ENCODE measurements around the gene PSD2.
A peak's percentile ranks its signal among the peaks of the same experiment; 100 is the strongest.

PSD2 gene

DNA sequence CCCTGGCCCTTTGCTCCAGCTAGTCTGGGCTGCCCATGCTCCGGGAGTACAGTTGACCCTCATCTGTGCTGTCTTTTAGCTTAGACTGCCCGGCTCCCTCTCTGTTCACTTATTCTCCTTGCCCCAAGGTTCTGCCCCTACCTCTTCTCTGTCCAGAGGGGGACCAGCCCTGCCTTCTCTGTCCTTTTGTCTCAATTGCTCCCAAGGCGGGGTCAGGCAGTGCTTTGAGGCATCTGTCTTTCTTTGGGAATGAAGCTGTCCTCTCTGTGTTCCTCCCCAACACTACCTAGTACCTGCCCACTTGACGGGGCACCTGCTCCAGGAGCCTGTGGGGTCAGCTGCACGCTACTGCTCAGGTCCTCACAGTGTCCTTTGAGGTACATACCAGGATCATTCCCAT, 59.3 kb downstream of the PSD2 start:
- no peak for DNase-seq (ENCODE audit: low read depth in 2 of 2)

DNA sequence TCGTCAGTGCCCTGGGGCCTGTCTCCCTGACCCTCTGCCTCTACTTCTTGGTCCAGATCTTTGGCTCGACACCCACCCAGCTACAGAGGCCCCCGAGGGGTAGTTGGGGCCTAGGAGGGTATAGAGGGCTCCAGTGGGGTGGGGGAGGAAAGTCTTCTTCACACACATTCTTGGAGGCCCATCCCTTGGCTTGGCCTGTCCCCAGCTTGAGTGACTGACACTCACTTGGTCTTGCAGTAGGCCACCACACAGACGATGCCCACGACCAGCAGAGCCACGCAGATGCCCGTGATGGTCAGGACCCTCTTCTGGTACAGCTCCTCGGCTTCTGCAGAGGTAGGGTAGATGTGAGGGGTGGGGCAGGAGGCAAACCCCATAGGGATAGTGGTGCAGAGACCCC, 59.8 kb downstream of the PSD2 start:
- DNase-seq (ENCODE audit: low read depth in 2 of 2), result no peak

- DNase-seq (ENCODE audit: low read depth in 2 of 2), result no peak
These were observed 60.4 kb downstream of the PSD2 start for GRCh38 chr5:139855946-139856540.

DNA sequence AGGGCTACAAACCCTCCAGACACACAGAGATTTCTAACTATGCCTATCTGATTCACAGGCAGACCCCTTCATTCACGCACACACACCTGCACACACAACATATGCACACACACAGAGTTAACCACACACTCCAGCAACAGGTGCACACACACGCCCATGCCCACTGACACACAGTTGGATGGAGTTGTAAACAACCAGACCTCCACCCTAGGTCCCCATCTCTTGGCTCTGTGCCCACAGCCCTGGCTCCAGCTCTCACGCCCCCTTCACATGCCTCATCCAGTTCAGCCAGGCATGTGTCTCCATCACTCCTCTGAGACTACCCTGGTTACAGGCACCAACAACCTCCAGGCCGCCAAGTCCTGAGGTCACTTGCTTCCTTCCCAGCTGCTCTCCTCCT, 61.1 kb downstream of the PSD2 start:
- DNase-seq (ENCODE audit: low read depth in 2 of 2), result no peak

DNA sequence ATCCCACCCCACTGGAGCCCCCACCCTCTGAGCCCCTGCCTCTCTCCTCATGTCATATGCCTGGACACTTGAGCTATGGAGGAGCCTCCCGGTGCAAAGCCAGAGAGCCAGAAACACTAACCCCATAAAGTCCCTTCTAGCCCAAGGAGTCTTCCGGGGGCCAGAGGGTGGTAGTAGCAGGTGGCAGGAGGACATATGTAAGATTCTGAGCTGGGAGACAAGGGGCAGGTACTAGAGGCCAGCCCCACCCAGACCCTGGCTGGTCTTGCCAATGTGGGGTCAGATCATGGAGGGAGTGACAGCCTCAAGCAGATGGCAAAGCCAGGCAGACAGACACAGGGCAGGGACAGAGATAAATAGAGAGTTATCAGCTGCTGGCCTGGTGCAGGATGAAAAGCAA, 63.4 kb downstream of the PSD2 start:
- no peak for DNase-seq (ENCODE audit: low read depth in 2 of 2)

- no peak for DNase-seq (ENCODE audit: low read depth in 2 of 2)
These were observed 65.6 kb downstream of the PSD2 start for GRCh38 chr5:139861021-139861888.

DNA sequence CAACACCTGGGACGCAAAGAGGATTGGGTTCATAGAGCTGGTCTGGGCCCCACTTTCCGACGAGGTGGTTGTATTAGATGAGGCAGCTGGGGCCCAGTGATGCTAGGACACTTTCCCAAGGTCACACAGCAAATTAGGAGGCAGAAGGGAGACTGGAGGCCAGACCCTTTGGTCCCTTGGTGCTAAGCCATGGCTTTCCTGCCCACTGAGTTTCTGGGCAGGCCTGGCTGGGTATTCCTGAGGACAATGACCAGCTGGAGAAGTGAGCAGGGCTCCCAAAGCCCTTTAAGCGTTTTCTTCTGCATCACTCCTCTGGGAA, 66.2 kb downstream of the PSD2 start:
- no peak for DNase-seq (ENCODE audit: low read depth in 2 of 2)

GRCh38 chr5:139862313-139862712, 66.7 kb downstream of the PSD2 start:
- DNase-seq (ENCODE audit: low read depth in 2 of 2), result no peak

DNA sequence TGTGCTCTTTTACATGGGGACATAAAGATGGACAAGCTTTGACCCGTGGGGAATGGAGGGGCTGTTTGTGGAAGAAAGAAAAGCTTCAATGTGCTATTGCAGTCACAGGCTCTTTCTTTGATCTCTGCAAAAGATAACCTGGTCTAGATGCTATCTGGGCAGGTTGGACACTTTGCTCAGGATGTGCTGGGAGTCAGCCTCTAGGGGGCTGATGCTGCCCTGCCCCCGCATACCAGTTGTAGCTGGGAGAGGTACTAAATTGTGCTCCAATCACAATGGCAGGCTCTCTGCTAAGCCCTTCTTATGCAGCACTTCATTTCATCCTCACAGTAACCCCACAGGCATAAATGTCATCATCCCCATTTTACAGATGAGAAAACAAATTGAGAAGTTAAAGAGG, 67.2 kb downstream of the PSD2 start:
- DNase-seq (ENCODE audit: low read depth in 2 of 2), result no peak

DNA sequence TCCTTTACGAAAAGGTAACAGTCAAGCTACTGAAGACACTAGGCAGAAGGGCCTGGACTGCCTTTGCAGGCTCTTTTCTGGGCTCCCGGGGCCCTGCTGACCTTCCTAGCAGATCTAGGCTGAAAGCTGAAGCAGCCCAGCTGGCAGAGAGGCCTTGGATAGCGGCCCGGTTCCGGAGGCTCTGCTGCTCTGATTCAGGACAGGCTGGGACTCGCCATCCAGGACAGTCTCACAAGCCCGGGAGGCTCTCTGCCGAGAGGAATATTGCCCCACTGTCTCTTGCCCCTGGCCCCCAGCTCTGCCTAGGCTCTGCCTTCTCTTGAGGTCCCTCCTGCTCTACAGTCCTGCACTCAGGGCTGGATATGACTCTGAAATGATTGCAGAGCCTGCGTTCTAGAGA, 67.8 kb downstream of the PSD2 start:
- no peak for DNase-seq (ENCODE audit: low read depth in 2 of 2)

GRCh38 chr5:139863855-139864558, 68.4 kb downstream of the PSD2 start:
- peak; percentile 9 to 12 for DNase-seq (ENCODE audit: low read depth in 2 of 2)

- no peak for DNase-seq (ENCODE audit: low read depth in 2 of 2)
These were observed 69.3 kb downstream of the PSD2 start for GRCh38 chr5:139864716-139865483.

GRCh38 chr5:139867109-139867508, 71.5 kb downstream of the PSD2 start:
- DNase-seq (ENCODE audit: low read depth in 2 of 2), result no peak

- DNase-seq (ENCODE audit: low read depth in 2 of 2), result no peak
These were observed 72.0 kb downstream of the PSD2 start for GRCh38 chr5:139867581-139867980.

DNA sequence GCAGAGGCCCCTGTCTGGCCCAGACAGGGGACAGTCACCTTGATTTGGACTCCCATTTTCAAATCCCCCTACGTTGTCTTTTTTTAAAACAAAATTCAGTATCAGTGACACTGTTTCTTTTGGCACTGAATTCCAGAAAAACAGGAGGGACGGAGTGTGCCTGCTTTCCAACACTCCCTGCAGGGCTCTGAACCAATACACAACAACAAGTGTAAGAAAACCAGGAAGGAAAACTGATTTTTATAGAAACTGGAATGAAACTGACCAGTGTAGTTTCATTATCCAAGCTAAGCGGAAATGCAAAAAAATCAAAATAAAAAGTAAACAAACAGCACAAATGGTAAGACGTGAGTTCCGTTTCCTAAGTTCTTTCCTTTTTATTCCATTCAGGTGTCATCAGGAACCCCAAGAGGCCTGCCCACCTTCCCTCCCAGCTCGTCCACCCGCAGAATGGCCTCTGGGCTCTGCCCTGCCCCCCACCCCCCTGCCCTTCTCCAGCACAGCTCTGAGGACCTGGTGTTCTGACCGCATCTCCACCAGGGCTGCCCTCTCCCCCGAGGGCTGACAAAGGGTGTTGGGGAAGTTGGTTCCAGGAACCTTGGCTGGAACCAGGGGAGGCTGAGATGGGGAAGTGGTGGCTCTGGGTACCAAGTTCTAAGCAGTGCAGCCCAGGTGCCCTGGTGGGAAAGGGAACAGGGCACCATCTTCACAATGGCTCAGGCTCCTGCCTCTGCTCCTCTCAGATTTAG, 73.6 kb downstream of the PSD2 start:
- no peak for DNase-seq (ENCODE audit: low read depth in 2 of 2)

DNA sequence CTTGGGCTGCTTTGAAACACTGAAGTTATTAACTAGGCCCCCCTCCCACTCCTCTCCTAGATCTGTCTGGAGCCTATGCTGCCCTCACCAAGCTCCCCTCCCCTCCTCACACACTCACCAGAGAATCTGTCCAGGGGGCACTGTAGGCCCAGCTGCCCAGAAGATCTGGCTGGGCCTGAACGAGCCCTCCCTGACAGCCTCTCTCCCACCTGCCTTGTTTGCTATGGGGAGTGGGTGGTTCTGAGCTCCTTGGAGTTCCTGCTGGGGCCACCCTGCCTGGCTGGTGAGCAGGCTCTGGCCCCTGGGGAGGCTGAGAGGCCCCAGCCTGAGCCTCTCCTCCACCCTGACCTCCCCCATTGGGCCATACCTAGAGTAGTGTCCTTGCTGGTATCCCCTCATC, 75.1 kb downstream of the PSD2 start:
- DNase-seq (ENCODE audit: low read depth in 2 of 2), result no peak

- DNase-seq (ENCODE audit: low read depth in 2 of 2), result no peak
These were observed 76.0 kb downstream of the PSD2 start for GRCh38 chr5:139871614-139872013.

- no peak for DNase-seq (ENCODE audit: low read depth in 2 of 2)
These were observed 76.6 kb downstream of the PSD2 start for GRCh38 chr5:139872052-139872766.

- DNase-seq (ENCODE audit: low read depth in 2 of 2), result no peak
These were observed 77.5 kb downstream of the PSD2 start for GRCh38 chr5:139872851-139873794.

GRCh38 chr5:139875957-139876356, 80.3 kb downstream of the PSD2 start:
- no peak for DNase-seq (ENCODE audit: low read depth in 2 of 2)
